DOHH2 (cell line): Measurements from ENCODE around the gene FANCL.

ENCODE experiments used
- H3F3A ChIP-seq: fragments of 200-600 bp; sonication (generic), shearing (Covaris generic); 2 replicates; pipeline ENCODE4 v1.6.0; 2016; ENCODE audit warnings: antibody characterized with exemption, mild to moderate bottlenecking; ENCODE audit not compliant: control insufficient read depth, insufficient read depth
- H3K27ac ChIP-seq: fragments of 200-600 bp; sonication (generic); 2 replicates; pipeline ENCODE4 v1.5.1; 2014; ENCODE audit warnings: low read depth, mild to moderate bottlenecking, low read length, moderate library complexity
- H3K27me3 ChIP-seq: fragments of 200-600 bp; sonication (generic); 2 replicates; pipeline ENCODE4 v1.6.1; 2014; ENCODE audit warnings: mild to moderate bottlenecking, low read length, mixed read lengths; ENCODE audit not compliant: control insufficient read depth
- H3K36me3 ChIP-seq: fragments of 200-600 bp; sonication (generic); 2 replicates; pipeline ENCODE4 v1.6.1; 2014; ENCODE audit warnings: mild to moderate bottlenecking, low read length, moderate library complexity, mixed read lengths; ENCODE audit not compliant: control insufficient read depth
- H3K4me1 ChIP-seq: fragments of 200-600 bp; sonication (generic); 2 replicates; pipeline ENCODE4 v1.6.1; 2014; ENCODE audit warnings: mild to moderate bottlenecking, low read length, mixed read lengths; ENCODE audit not compliant: control insufficient read depth
- H3K4me2 ChIP-seq: fragments of 200-600 bp; sonication (generic); 2 replicates; pipeline ENCODE4 v1.6.0; 2014; ENCODE audit warnings: mild to moderate bottlenecking, low read length, moderate library complexity
- H3K4me3 ChIP-seq: fragments of 200-600 bp; sonication (generic); 2 replicates; pipeline ENCODE4 v1.5.1; 2014; ENCODE audit warnings: mild to moderate bottlenecking, low read length, mixed read lengths
- H3K79me2 ChIP-seq: fragments of 200-600 bp; sonication (generic); 2 replicates; pipeline ENCODE4 v1.6.1; 2014; ENCODE audit warnings: mild to moderate bottlenecking, low read length, mixed read lengths; ENCODE audit not compliant: control insufficient read depth
- H3K9me2 ChIP-seq: fragments of 200-600 bp; sonication (generic); replicated peaks from 2 replicates; pipeline ENCODE4 v1.6.1; 2014; ENCODE audit warnings: mild to moderate bottlenecking, low read length, mixed read lengths; ENCODE audit not compliant: control insufficient read depth
- H3K9me3 ChIP-seq: fragments of 200-600 bp; sonication (generic); 2 replicates; pipeline ENCODE4 v1.6.1; 2014; ENCODE audit warnings: antibody characterized with exemption, low read length, mixed read lengths; ENCODE audit not compliant: control insufficient read depth, insufficient read depth
- H4K20me1 ChIP-seq: fragments of 200-600 bp; sonication (generic); 2 replicates; pipeline ENCODE4 v1.6.0; 2014; ENCODE audit warnings: low read depth, mild to moderate bottlenecking, antibody characterized with exemption, low read length, moderate library complexity; ENCODE audit not compliant: control insufficient read depth, insufficient read depth
- EZH2phosphoT487 ChIP-seq: fragments of 200-600 bp; sonication (generic); IDR thresholded peaks from 2 replicates; pipeline ENCODE4 v1.6.1; 2017; ENCODE audit warnings: borderline replicate concordance, mild to moderate bottlenecking, antibody characterized with exemption, low read length, moderate library complexity, mixed read lengths
- TF ChIP-seq, protein P1 (sequence below): fragments of 200-600 bp; sonication (generic); IDR thresholded peaks from one replicate; pipeline ENCODE4 v1.5.1; 2014; ENCODE audit warnings: antibody characterized with exemption, mild to moderate bottlenecking, low read depth, low read length; ENCODE audit not compliant: poor library complexity, severe bottlenecking

Gene FANCL

DNA sequence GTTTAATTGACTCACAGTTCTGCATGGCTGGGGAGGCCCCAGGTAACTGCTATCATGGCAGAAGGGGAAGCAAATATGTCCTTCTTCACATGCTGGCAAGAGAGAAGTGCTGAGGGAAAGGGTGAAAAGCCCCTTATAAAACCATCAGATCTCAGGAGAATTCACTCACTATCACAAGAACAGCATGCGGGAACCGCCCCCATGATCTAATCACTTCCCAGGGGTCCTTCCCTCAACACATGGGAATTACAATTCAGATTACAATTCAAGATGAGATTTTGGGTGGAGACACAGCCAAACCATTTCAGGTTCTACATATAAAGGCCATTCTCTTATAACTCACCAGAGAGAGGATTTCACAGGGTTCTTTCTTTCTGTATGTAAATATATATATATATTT is 131.6 kb downstream of the FANCL start:
- no peaks in the 10 kb centered on the region for H3K4me1 ChIP-seq
- H3K9me3 ChIP-seq = no peaks in the 10 kb centered on the region
- H3K27me3 ChIP-seq = no peaks in the 10 kb centered on the region
- no peaks in the 10 kb centered on the region for H4K20me1 ChIP-seq
- H3K79me2 ChIP-seq = no peaks in the 10 kb centered on the region
- H3F3A ChIP-seq = no peaks in the 10 kb centered on the region
- no peak overlapping the region for H3K4me3 ChIP-seq
- no peak overlapping the region for H3K4me2 ChIP-seq
- no peak for TF ChIP-seq EZH2phosphoT487
- TF ChIP-seq, protein P1, sequence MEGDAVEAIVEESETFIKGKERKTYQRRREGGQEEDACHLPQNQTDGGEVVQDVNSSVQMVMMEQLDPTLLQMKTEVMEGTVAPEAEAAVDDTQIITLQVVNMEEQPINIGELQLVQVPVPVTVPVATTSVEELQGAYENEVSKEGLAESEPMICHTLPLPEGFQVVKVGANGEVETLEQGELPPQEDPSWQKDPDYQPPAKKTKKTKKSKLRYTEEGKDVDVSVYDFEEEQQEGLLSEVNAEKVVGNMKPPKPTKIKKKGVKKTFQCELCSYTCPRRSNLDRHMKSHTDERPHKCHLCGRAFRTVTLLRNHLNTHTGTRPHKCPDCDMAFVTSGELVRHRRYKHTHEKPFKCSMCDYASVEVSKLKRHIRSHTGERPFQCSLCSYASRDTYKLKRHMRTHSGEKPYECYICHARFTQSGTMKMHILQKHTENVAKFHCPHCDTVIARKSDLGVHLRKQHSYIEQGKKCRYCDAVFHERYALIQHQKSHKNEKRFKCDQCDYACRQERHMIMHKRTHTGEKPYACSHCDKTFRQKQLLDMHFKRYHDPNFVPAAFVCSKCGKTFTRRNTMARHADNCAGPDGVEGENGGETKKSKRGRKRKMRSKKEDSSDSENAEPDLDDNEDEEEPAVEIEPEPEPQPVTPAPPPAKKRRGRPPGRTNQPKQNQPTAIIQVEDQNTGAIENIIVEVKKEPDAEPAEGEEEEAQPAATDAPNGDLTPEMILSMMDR = no peak
- H3K27ac ChIP-seq = no peak overlapping the region
- H3K9me2 ChIP-seq = no peaks in the 10 kb centered on the region
- H3K36me3 ChIP-seq = no peaks in the 10 kb centered on the region
